DOHH2 (cell line): ENCODE data around the gene PIP5K1C.

ENCODE experiments used
- H3F3A ChIP-seq: fragments of 200-600 bp; sonication (generic), shearing (Covaris generic); 2 replicates; pipeline ENCODE4 v1.6.0; 2016; ENCODE audit warnings: antibody characterized with exemption, mild to moderate bottlenecking; ENCODE audit not compliant: control insufficient read depth, insufficient read depth
- H3K27ac ChIP-seq: fragments of 200-600 bp; sonication (generic); 2 replicates; pipeline ENCODE4 v1.5.1; 2014; ENCODE audit warnings: low read depth, mild to moderate bottlenecking, low read length, moderate library complexity
- H3K27me3 ChIP-seq: fragments of 200-600 bp; sonication (generic); 2 replicates; pipeline ENCODE4 v1.6.1; 2014; ENCODE audit warnings: mild to moderate bottlenecking, low read length, mixed read lengths; ENCODE audit not compliant: control insufficient read depth
- H3K36me3 ChIP-seq: fragments of 200-600 bp; sonication (generic); 2 replicates; pipeline ENCODE4 v1.6.1; 2014; ENCODE audit warnings: mild to moderate bottlenecking, low read length, moderate library complexity, mixed read lengths; ENCODE audit not compliant: control insufficient read depth
- H3K4me1 ChIP-seq: fragments of 200-600 bp; sonication (generic); 2 replicates; pipeline ENCODE4 v1.6.1; 2014; ENCODE audit warnings: mild to moderate bottlenecking, low read length, mixed read lengths; ENCODE audit not compliant: control insufficient read depth
- H3K4me2 ChIP-seq: fragments of 200-600 bp; sonication (generic); 2 replicates; pipeline ENCODE4 v1.6.0; 2014; ENCODE audit warnings: mild to moderate bottlenecking, low read length, moderate library complexity
- H3K4me3 ChIP-seq: fragments of 200-600 bp; sonication (generic); 2 replicates; pipeline ENCODE4 v1.5.1; 2014; ENCODE audit warnings: mild to moderate bottlenecking, low read length, mixed read lengths
- H3K79me2 ChIP-seq: fragments of 200-600 bp; sonication (generic); 2 replicates; pipeline ENCODE4 v1.6.1; 2014; ENCODE audit warnings: mild to moderate bottlenecking, low read length, mixed read lengths; ENCODE audit not compliant: control insufficient read depth
- H3K9me2 ChIP-seq: fragments of 200-600 bp; sonication (generic); replicated peaks from 2 replicates; pipeline ENCODE4 v1.6.1; 2014; ENCODE audit warnings: mild to moderate bottlenecking, low read length, mixed read lengths; ENCODE audit not compliant: control insufficient read depth
- H3K9me3 ChIP-seq: fragments of 200-600 bp; sonication (generic); 2 replicates; pipeline ENCODE4 v1.6.1; 2014; ENCODE audit warnings: antibody characterized with exemption, low read length, mixed read lengths; ENCODE audit not compliant: control insufficient read depth, insufficient read depth
- H4K20me1 ChIP-seq: fragments of 200-600 bp; sonication (generic); 2 replicates; pipeline ENCODE4 v1.6.0; 2014; ENCODE audit warnings: low read depth, mild to moderate bottlenecking, antibody characterized with exemption, low read length, moderate library complexity; ENCODE audit not compliant: control insufficient read depth, insufficient read depth
- EZH2phosphoT487 ChIP-seq: fragments of 200-600 bp; sonication (generic); IDR thresholded peaks from 2 replicates; pipeline ENCODE4 v1.6.1; 2017; ENCODE audit warnings: borderline replicate concordance, mild to moderate bottlenecking, antibody characterized with exemption, low read length, moderate library complexity, mixed read lengths
- TF ChIP-seq, protein P1 (sequence below): fragments of 200-600 bp; sonication (generic); IDR thresholded peaks from one replicate; pipeline ENCODE4 v1.5.1; 2014; ENCODE audit warnings: antibody characterized with exemption, mild to moderate bottlenecking, low read depth, low read length; ENCODE audit not compliant: poor library complexity, severe bottlenecking

PIP5K1C gene

GRCh38 chr19:3701200-3701599 is 932 bp upstream of the PIP5K1C start:
- H4K20me1 ChIP-seq = peaks cover 13% of the 10 kb centered on the region
- no peaks in the 10 kb centered on the region for H3K9me3 ChIP-seq
- no peaks in the 10 kb centered on the region for H3K36me3 ChIP-seq
- no peak overlapping the region for H3K27ac ChIP-seq
- H3F3A ChIP-seq = no peaks in the 10 kb centered on the region
- no peak overlapping the region for H3K4me3 ChIP-seq
- no peaks in the 10 kb centered on the region for H3K27me3 ChIP-seq
- H3K79me2 ChIP-seq = peaks cover 26% of the 10 kb centered on the region
- H3K9me2 ChIP-seq = no peaks in the 10 kb centered on the region
- TF ChIP-seq, protein P1, sequence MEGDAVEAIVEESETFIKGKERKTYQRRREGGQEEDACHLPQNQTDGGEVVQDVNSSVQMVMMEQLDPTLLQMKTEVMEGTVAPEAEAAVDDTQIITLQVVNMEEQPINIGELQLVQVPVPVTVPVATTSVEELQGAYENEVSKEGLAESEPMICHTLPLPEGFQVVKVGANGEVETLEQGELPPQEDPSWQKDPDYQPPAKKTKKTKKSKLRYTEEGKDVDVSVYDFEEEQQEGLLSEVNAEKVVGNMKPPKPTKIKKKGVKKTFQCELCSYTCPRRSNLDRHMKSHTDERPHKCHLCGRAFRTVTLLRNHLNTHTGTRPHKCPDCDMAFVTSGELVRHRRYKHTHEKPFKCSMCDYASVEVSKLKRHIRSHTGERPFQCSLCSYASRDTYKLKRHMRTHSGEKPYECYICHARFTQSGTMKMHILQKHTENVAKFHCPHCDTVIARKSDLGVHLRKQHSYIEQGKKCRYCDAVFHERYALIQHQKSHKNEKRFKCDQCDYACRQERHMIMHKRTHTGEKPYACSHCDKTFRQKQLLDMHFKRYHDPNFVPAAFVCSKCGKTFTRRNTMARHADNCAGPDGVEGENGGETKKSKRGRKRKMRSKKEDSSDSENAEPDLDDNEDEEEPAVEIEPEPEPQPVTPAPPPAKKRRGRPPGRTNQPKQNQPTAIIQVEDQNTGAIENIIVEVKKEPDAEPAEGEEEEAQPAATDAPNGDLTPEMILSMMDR = no peak
- no peak for TF ChIP-seq EZH2phosphoT487
- peaks cover 16% of the 10 kb centered on the region for H3K4me1 ChIP-seq
- no peak overlapping the region for H3K4me2 ChIP-seq

GRCh38 chr19:3699741-3700241 is 477 bp downstream of the PIP5K1C start:
- Histone ChIP-seq H3K79me2 (peaks cover 29% of the 10 kb centered on the region), H3K27me3 (no peaks in the 10 kb centered on the region), H3K4me1 (peaks cover 16% of the 10 kb centered on the region), H3K4me2 (peak overlapping the region; percentile 71), H3K4me3 (peak overlapping the region; percentile 72), H3F3A (no peaks in the 10 kb centered on the region), H4K20me1 (peaks cover 13% of the 10 kb centered on the region), H3K9me2 (no peaks in the 10 kb centered on the region), H3K27ac (no peak overlapping the region), H3K9me3 (no peaks in the 10 kb centered on the region), H3K36me3 (no peaks in the 10 kb centered on the region)
- TF ChIP-seq EZH2phosphoT487 = no peak
- TF ChIP-seq, protein P1 = no peak

DNA sequence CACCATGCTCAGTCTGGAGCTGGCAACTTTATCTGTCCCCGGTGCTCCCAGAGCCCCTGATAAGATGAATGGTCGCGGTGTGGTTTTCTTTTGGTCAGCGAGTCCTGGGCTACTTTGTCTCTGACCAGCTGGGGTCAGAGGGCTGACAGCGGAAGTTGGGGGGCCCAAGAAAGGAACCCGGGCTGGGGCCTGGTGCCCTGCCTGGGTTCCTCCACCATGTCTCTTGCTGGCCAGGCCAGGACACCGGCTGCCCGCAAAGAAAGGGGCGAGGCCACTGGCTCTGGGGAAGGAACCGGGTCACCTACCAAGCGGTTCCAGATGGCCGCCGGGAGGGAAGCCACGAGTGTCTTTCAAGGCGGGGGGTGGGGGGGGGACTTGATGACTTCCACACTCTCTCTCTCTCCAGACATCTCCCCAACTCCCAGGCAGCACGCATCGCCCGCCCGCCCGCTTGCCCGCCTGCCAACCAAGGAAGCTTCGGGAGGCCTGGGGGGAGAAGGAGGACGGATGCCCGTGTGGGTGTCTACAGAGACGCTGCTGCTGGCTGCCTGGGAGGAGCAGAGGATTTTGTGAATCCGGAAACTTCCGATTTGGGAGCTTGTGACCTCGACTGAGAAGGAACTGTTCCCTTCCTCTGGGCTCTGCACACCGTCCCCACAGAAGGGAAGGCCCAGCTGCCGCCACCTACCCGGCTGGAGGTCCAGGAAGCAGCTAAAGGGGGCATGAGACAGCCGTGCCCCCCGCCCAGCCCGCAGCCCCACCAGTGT is 1.1 kb downstream of the PIP5K1C start:
- Histone ChIP-seq H3K36me3 (no peaks in the 10 kb centered on the region), H3K27ac (no peak overlapping the region), H3K9me3 (no peaks in the 10 kb centered on the region), H3K27me3 (no peaks in the 10 kb centered on the region), H3F3A (no peaks in the 10 kb centered on the region), H3K4me1 (peaks cover 16% of the 10 kb centered on the region), H3K4me2 (peak overlapping the region; percentile 71), H4K20me1 (peaks cover 13% of the 10 kb centered on the region), H3K9me2 (no peaks in the 10 kb centered on the region), H3K79me2 (peaks cover 29% of the 10 kb centered on the region), H3K4me3 (peak overlapping the region; percentile 72)
- TF ChIP-seq EZH2phosphoT487 = no peak
- TF ChIP-seq, protein P1 = no peak
